GM12878 (cell line): ENCODE measurements around the gene MRPS18A.

Experiments used
- POLR2A ChIP-seq: IDR thresholded peaks from 2 replicates; pipeline ENCODE4 v1.6.1; 2011; ENCODE audit warnings: low read depth, mild to moderate bottlenecking, low read length
- POLR2AphosphoS5 ChIP-seq: IDR thresholded peaks from 2 replicates; pipeline ENCODE4 v1.6.1; 2011; ENCODE audit warnings: mild to moderate bottlenecking, low read length, inconsistent platforms
- RB1 ChIP-seq: fragments of 450-650 bp; formaldehyde crosslinking; IDR thresholded peaks from 2 replicates; pipeline ENCODE4 v1.6.1; 2017; ENCODE audit warnings: mild to moderate bottlenecking, borderline replicate concordance
- RFX5 ChIP-seq: IDR thresholded peaks from 2 replicates; pipeline ENCODE4 v1.6.1; 2011; ENCODE audit warnings: low read depth, low read length, improper control_type of control experiment
- SP1 ChIP-seq: IDR thresholded peaks from one replicate; pipeline ENCODE4 v1.6.1; 2011; ENCODE audit warnings: low read depth, low read length
- TCF12 ChIP-seq: IDR thresholded peaks from 2 replicates; pipeline ENCODE4 v1.6.1; 2011; ENCODE audit warnings: low read depth, mild to moderate bottlenecking, low read length
- TCF3 ChIP-seq: IDR thresholded peaks from 2 replicates; pipeline ENCODE4 v1.6.1; 2012; ENCODE audit warnings: low read depth, mild to moderate bottlenecking, low read length, borderline replicate concordance; ENCODE audit not compliant: insufficient read depth
- ZNF274 ChIP-seq: IDR thresholded peaks from one replicate; pipeline ENCODE4 v1.8.0; 2011; ENCODE audit not compliant: insufficient read length, insufficient read depth
- TF ChIP-seq, protein P1 (sequence below), 3 experiments: IDR thresholded peaks in 2 of 3; conservative IDR thresholded peaks in 1 of 3; 2 replicates each; pipeline ENCODE4 v1.5.1; 2011; ENCODE audit warnings: low read depth in 3 of 3, low read length in 3 of 3, mild to moderate bottlenecking in 3 of 3, control low read depth in 2 of 3, moderate library complexity in 2 of 3, inconsistent platforms in 1 of 3, mixed read lengths in 1 of 3; ENCODE audit not compliant: control insufficient read depth in 2 of 3, insufficient read depth in 1 of 3; ENCODE audit errors: extremely low read depth in 1 of 3
- TF ChIP-seq, protein P2 (sequence below): fragments of 450-650 bp; IDR thresholded peaks from 2 replicates; pipeline ENCODE4 v1.6.1; 2017; ENCODE audit warnings: borderline replicate concordance
- TF ChIP-seq, protein P3 (sequence below): IDR thresholded peaks from 2 replicates; pipeline ENCODE4 v1.6.1; 2011; ENCODE audit warnings: borderline replicate concordance, low read depth, mild to moderate bottlenecking, moderate library complexity, low read length; ENCODE audit not compliant: insufficient read depth, poor library complexity, severe bottlenecking
- TF ChIP-seq, protein P4 (sequence below): fragments of 450-650 bp; IDR thresholded peaks from 2 replicates; pipeline ENCODE4 v1.6.1; 2016; ENCODE audit warnings: mild to moderate bottlenecking
- TF ChIP-seq, protein P5 (sequence below): fragments of 450-650 bp; IDR thresholded peaks from 2 replicates; pipeline ENCODE4 v1.6.1; 2014; ENCODE audit warnings: mild to moderate bottlenecking
- TF ChIP-seq, protein P6 (sequence below): IDR thresholded peaks from 2 replicates; pipeline ENCODE4 v1.6.1; 2012; ENCODE audit warnings: mild to moderate bottlenecking, low read depth, low read length

DNA sequence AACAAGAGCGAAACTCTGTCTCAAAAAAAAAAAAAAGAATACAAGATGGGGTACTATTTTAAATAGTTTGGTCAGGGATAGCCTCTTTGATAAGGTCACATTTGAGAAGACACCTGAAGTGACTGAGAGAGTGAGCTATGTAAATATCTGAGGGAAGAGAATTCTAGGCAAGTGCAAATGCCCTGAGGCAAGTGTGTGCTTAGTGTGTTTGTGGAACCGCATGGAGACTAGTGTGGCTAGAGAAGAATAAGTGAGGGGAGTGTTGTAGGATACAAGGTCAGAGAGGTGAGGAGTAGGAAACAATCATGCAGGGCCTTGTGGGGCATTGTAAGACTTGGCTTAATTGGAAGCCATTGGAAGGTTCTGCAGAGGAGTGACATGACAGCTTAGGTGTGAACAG is 39.3 kb downstream of the MRPS18A start:
- TF ChIP-seq ZNF274 (no peak), TCF12 (no peak), TCF3 (no peak), RB1 (no peak), POLR2A (no peak), POLR2AphosphoS5 (no peak), SP1 (no peak), RFX5 (no peak)
- TF ChIP-seq, protein P1, sequence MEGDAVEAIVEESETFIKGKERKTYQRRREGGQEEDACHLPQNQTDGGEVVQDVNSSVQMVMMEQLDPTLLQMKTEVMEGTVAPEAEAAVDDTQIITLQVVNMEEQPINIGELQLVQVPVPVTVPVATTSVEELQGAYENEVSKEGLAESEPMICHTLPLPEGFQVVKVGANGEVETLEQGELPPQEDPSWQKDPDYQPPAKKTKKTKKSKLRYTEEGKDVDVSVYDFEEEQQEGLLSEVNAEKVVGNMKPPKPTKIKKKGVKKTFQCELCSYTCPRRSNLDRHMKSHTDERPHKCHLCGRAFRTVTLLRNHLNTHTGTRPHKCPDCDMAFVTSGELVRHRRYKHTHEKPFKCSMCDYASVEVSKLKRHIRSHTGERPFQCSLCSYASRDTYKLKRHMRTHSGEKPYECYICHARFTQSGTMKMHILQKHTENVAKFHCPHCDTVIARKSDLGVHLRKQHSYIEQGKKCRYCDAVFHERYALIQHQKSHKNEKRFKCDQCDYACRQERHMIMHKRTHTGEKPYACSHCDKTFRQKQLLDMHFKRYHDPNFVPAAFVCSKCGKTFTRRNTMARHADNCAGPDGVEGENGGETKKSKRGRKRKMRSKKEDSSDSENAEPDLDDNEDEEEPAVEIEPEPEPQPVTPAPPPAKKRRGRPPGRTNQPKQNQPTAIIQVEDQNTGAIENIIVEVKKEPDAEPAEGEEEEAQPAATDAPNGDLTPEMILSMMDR (IDR thresholded peaks at IDR 0.05 in 2 of 3, conservative IDR thresholded peaks at IDR 0.05 in 1 of 3; ENCODE audit: control insufficient read depth in 2 of 3, extremely low read depth in 1 of 3, insufficient read depth in 1 of 3, low read depth in 3 of 3, low read length in 3 of 3) = no peak
- TF ChIP-seq, protein P2, sequence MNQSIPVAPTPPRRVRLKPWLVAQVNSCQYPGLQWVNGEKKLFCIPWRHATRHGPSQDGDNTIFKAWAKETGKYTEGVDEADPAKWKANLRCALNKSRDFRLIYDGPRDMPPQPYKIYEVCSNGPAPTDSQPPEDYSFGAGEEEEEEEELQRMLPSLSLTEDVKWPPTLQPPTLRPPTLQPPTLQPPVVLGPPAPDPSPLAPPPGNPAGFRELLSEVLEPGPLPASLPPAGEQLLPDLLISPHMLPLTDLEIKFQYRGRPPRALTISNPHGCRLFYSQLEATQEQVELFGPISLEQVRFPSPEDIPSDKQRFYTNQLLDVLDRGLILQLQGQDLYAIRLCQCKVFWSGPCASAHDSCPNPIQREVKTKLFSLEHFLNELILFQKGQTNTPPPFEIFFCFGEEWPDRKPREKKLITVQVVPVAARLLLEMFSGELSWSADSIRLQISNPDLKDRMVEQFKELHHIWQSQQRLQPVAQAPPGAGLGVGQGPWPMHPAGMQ = no peak
- TF ChIP-seq, protein P3, sequence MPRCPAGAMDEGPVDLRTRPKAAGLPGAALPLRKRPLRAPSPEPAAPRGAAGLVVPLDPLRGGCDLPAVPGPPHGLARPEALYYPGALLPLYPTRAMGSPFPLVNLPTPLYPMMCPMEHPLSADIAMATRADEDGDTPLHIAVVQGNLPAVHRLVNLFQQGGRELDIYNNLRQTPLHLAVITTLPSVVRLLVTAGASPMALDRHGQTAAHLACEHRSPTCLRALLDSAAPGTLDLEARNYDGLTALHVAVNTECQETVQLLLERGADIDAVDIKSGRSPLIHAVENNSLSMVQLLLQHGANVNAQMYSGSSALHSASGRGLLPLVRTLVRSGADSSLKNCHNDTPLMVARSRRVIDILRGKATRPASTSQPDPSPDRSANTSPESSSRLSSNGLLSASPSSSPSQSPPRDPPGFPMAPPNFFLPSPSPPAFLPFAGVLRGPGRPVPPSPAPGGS = no peak
- TF ChIP-seq, protein P4, sequence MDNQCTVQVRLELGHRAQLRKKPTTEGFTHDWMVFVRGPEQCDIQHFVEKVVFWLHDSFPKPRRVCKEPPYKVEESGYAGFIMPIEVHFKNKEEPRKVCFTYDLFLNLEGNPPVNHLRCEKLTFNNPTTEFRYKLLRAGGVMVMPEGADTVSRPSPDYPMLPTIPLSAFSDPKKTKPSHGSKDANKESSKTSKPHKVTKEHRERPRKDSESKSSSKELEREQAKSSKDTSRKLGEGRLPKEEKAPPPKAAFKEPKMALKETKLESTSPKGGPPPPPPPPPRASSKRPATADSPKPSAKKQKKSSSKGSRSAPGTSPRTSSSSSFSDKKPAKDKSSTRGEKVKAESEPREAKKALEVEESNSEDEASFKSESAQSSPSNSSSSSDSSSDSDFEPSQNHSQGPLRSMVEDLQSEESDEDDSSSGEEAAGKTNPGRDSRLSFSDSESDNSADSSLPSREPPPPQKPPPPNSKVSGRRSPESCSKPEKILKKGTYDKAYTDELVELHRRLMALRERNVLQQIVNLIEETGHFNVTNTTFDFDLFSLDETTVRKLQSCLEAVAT = no peak
- TF ChIP-seq, protein P5, sequence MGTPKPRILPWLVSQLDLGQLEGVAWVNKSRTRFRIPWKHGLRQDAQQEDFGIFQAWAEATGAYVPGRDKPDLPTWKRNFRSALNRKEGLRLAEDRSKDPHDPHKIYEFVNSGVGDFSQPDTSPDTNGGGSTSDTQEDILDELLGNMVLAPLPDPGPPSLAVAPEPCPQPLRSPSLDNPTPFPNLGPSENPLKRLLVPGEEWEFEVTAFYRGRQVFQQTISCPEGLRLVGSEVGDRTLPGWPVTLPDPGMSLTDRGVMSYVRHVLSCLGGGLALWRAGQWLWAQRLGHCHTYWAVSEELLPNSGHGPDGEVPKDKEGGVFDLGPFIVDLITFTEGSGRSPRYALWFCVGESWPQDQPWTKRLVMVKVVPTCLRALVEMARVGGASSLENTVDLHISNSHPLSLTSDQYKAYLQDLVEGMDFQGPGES = no peak
- TF ChIP-seq, protein P6, sequence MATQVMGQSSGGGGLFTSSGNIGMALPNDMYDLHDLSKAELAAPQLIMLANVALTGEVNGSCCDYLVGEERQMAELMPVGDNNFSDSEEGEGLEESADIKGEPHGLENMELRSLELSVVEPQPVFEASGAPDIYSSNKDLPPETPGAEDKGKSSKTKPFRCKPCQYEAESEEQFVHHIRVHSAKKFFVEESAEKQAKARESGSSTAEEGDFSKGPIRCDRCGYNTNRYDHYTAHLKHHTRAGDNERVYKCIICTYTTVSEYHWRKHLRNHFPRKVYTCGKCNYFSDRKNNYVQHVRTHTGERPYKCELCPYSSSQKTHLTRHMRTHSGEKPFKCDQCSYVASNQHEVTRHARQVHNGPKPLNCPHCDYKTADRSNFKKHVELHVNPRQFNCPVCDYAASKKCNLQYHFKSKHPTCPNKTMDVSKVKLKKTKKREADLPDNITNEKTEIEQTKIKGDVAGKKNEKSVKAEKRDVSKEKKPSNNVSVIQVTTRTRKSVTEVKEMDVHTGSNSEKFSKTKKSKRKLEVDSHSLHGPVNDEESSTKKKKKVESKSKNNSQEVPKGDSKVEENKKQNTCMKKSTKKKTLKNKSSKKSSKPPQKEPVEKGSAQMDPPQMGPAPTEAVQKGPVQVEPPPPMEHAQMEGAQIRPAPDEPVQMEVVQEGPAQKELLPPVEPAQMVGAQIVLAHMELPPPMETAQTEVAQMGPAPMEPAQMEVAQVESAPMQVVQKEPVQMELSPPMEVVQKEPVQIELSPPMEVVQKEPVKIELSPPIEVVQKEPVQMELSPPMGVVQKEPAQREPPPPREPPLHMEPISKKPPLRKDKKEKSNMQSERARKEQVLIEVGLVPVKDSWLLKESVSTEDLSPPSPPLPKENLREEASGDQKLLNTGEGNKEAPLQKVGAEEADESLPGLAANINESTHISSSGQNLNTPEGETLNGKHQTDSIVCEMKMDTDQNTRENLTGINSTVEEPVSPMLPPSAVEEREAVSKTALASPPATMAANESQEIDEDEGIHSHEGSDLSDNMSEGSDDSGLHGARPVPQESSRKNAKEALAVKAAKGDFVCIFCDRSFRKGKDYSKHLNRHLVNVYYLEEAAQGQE = no peak
